Measurements from ENCODE around the gene FAM13A. TPM values are rescaled to one million over a fixed set of nuclear protein-coding genes. Genes with fewer than 3 reads are reported as not detected.
"Not testable (repeated sequence)": the region's sequence is repeated elsewhere in the genome, so short reads cannot be mapped to it uniquely, and the experiment has no call there.

FAM13A gene
- polyA plus RNA-seq, 1 donor: 41.3 TPM

GRCh38 chr4:88900432-88900831, 156.6 kb downstream of the FAM13A start:
- no peak for DNase-seq

GRCh38 chr4:88897752-88898151, 159.2 kb downstream of the FAM13A start:
- DNase-seq: no peak

- DNase-seq: no peak
These were observed 159.8 kb downstream of the FAM13A start for GRCh38 chr4:88897180-88897579.

- no peak for DNase-seq
These were observed 163.0 kb downstream of the FAM13A start for GRCh38 chr4:88893961-88894360.

- DNase-seq: no peak
These were observed 164.3 kb downstream of the FAM13A start for GRCh38 chr4:88892646-88893045.

- DNase-seq: no peak
These were observed 165.3 kb downstream of the FAM13A start for GRCh38 chr4:88891636-88892035.

- DNase-seq: not testable (repeated sequence)
These were observed 169.6 kb downstream of the FAM13A start for GRCh38 chr4:88887409-88887808.

- DNase-seq: no peak
These were observed 175.8 kb downstream of the FAM13A start for GRCh38 chr4:88881227-88881569.

- no peak for DNase-seq
These were observed 176.3 kb downstream of the FAM13A start for GRCh38 chr4:88880501-88881226.

GRCh38 chr4:88879991-88880390, 177.0 kb downstream of the FAM13A start:
- no peak for DNase-seq

- no peak for DNase-seq
These were observed 178.3 kb downstream of the FAM13A start for GRCh38 chr4:88878642-88879041.

- no peak for DNase-seq
These were observed 186.6 kb downstream of the FAM13A start for GRCh38 chr4:88870428-88870827.

GRCh38 chr4:88868510-88868909, 188.5 kb downstream of the FAM13A start:
- no peak for DNase-seq

GRCh38 chr4:88866862-88867550, 190.0 kb downstream of the FAM13A start:
- DNase-seq: no peak

- DNase-seq: no peak
These were observed 191.5 kb downstream of the FAM13A start for GRCh38 chr4:88865466-88865865.

GRCh38 chr4:88865046-88865445, 191.9 kb downstream of the FAM13A start:
- DNase-seq: no peak

- DNase-seq: peak; percentile 40
These were observed 196.4 kb downstream of the FAM13A start for GRCh38 chr4:88860586-88860985.

- no peak for DNase-seq
These were observed 197.7 kb downstream of the FAM13A start for GRCh38 chr4:88859191-88859812.

- no peak for DNase-seq
These were observed 198.2 kb downstream of the FAM13A start for GRCh38 chr4:88858752-88859151.

GRCh38 chr4:88857588-88857987, 199.4 kb downstream of the FAM13A start:
- DNase-seq: no peak

- DNase-seq: no peak
These were observed 202.5 kb downstream of the FAM13A start for GRCh38 chr4:88854481-88854880.

GRCh38 chr4:88853583-88853982, 203.4 kb downstream of the FAM13A start:
- DNase-seq: not testable (repeated sequence)

GRCh38 chr4:88846206-88846790, 210.7 kb downstream of the FAM13A start:
- DNase-seq: no peak

Data from left kidney (tissue), 2 donors.